HepG2 (cell line): ENCODE results near the gene SRCAP. TPM values are rescaled to one million over a fixed set of nuclear protein-coding genes. Genes with fewer than 3 reads are reported as not detected.

Source experiments
- ATAC-seq: fragments of 200-7000 bp; cut with Tn5 transposase; 3 replicates; pipeline ENCODE4 v1.9.1; 2020; ENCODE audit warnings: mild to moderate bottlenecking, moderate library complexity
- BruUV-seq: library from RNA; stranded (reverse); fragments of 400-500 nt; replicated peaks from 2 replicates; lab custom pipeline; 2021; lab: Mats Ljungman, UMichigan
- CTCF ChIA-PET: fragments of 300-600 bp; formaldehyde crosslinking; extraction: SDS; loops from one replicate; lab custom pipeline; 2021; ENCODE audit warnings: low total read pairs, inconsistent platforms, low intra/inter-chr PET ratio; lab: Yijun Ruan, JAX
- POLR2A ChIA-PET: fragments of 350-600 bp; sonication (Branson Sonifier 250); formaldehyde crosslinking; loops from one replicate; lab custom pipeline; 2020; ENCODE audit warnings: antibody characterized with exemption, inconsistent platforms; lab: Yijun Ruan, JAX
- DNase-seq: peaks from one replicate; pipeline ENCODE4 v3.0.0-alpha.2; 2015; ENCODE audit warnings: low spot score
- FAIRE-seq: peaks from 3 replicates; lab custom pipeline; 2011; peaks lifted over from hg19 to GRCh38; lab: Jason Lieb, UNC
- H2AFZ ChIP-seq: one replicate; pipeline ENCODE4 v1.6.1; 2011; ENCODE audit warnings: low read length, inconsistent platforms
- H3K27ac ChIP-seq: fragments of 300-600 bp; 3 replicates; pipeline ENCODE4 v1.8.0; 2011; ENCODE audit warnings: mixed run types, mild to moderate bottlenecking, mixed read lengths, low read length, inconsistent platforms; ENCODE audit not compliant: insufficient read depth; ENCODE audit errors: extremely low read length
- H3K27me3 ChIP-seq, 2 experiments: fragments of 200-600 bp in 1 of 2; 2 replicates in 1 of 2; 3 replicates in 1 of 2; pipeline versions ENCODE4 v1.6.0 to v1.8.0; 2011; ENCODE audit warnings: low read length in 2 of 2, mild to moderate bottlenecking in 2 of 2, moderate library complexity in 2 of 2, inconsistent platforms in 1 of 2; ENCODE audit not compliant: insufficient read depth in 2 of 2, control insufficient read depth in 1 of 2
- H3K36me3 ChIP-seq, 2 experiments: fragments of 200-600 bp in 1 of 2; replicated peaks in 1 of 2; 2 replicates in 1 of 2; 3 replicates in 1 of 2; pipeline versions ENCODE4 v1.5.1 to v1.8.0; 2011; ENCODE audit warnings: low read length in 2 of 2, inconsistent platforms in 1 of 2; ENCODE audit not compliant: insufficient read depth in 2 of 2, control insufficient read depth in 1 of 2
- H3K4me1 ChIP-seq: 2 replicates; pipeline ENCODE4 v1.5.1; 2012; ENCODE audit warnings: low read length, inconsistent platforms; ENCODE audit not compliant: insufficient read depth
- H3K4me2 ChIP-seq: 2 replicates; pipeline ENCODE4 v1.6.0; 2011; ENCODE audit warnings: low read depth, low read length, inconsistent platforms
- H3K4me3 ChIP-seq, 3 experiments: fragments of 200-600 bp in 1 of 3; sonication (generic), shearing (Covaris generic) in 1 of 3; replicated peaks in 1 of 3; 2 replicates each; pipeline ENCODE4 v1.5.1; 2011 to 2016; ENCODE audit warnings: low read length in 3 of 3, inconsistent platforms in 2 of 3, low read depth in 2 of 3, mild to moderate bottlenecking in 2 of 3, control low read depth in 1 of 3, mixed read lengths in 1 of 3; ENCODE audit not compliant: insufficient read depth in 1 of 3
- H3K79me2 ChIP-seq: one replicate; pipeline ENCODE4 v1.6.1; 2011; ENCODE audit warnings: low read length, inconsistent platforms; ENCODE audit not compliant: insufficient read depth
- H3K9ac ChIP-seq: 2 replicates; pipeline ENCODE4 v1.6.0; 2011; ENCODE audit warnings: mild to moderate bottlenecking, low read depth, low read length, inconsistent platforms; ENCODE audit not compliant: insufficient read depth
- H3K9me3 ChIP-seq: 2 replicates; pipeline ENCODE4 v1.5.1; 2012; ENCODE audit warnings: mild to moderate bottlenecking, low read length
- H4K20me1 ChIP-seq: 2 replicates; pipeline ENCODE4 v1.6.0; 2011; ENCODE audit warnings: inconsistent platforms, mild to moderate bottlenecking, low read length, moderate library complexity; ENCODE audit not compliant: insufficient read depth
- ADNP ChIP-seq: sonication (generic); formaldehyde crosslinking; IDR thresholded peaks from 2 replicates; pipeline ENCODE4 v1.4.0; 2020; ENCODE audit warnings: missing genetic modification reagents
- CREB1 ChIP-seq, 2 experiments: fragments of 450-650 bp in 1 of 2; IDR thresholded peaks; 2 replicates each; pipeline ENCODE4 v1.6.1; 2016 to 2017; ENCODE audit warnings: control low read depth in 1 of 2, mild to moderate bottlenecking in 1 of 2, missing compliant biosample characterization in 1 of 2, missing genetic modification characterization in 1 of 2
- DPF2 ChIP-seq: sonication (generic); formaldehyde crosslinking; IDR thresholded peaks from 2 replicates; pipeline ENCODE4 v1.4.0; 2020; ENCODE audit warnings: mild to moderate bottlenecking, low read depth, missing genetic modification reagents, borderline replicate concordance
- JUN ChIP-seq: sonication (generic); formaldehyde crosslinking; IDR thresholded peaks from 2 replicates; pipeline ENCODE4 v1.4.0; 2020; ENCODE audit warnings: mild to moderate bottlenecking, missing genetic modification reagents
- JUNB ChIP-seq: sonication (generic); formaldehyde crosslinking; IDR thresholded peaks from 2 replicates; pipeline ENCODE4 v1.8.0; 2022; ENCODE audit warnings: missing genetic modification reagents, mild to moderate bottlenecking, borderline replicate concordance
- LCORL ChIP-seq, 2 experiments: fragments of 450-650 bp in 1 of 2; sonication (generic) in 1 of 2; formaldehyde crosslinking in 1 of 2; IDR thresholded peaks; 2 replicates each; pipeline versions ENCODE4 v1.5.0 to v1.6.1; 2017 to 2020; ENCODE audit warnings: antibody characterized with exemption in 1 of 2, missing genetic modification reagents in 1 of 2
- MED1 ChIP-seq: sonication (generic); formaldehyde crosslinking; IDR thresholded peaks from 2 replicates; pipeline ENCODE4 v1.4.0; 2020; ENCODE audit warnings: missing genetic modification reagents
- NFRKB ChIP-seq: fragments of 450-650 bp; IDR thresholded peaks from 2 replicates; pipeline ENCODE4 v1.6.1; 2017
- NR2F6 ChIP-seq, 2 experiments: IDR thresholded peaks; 2 replicates each; pipeline ENCODE4 v1.6.1; 2016; ENCODE audit warnings: antibody characterized with exemption in 1 of 2, mild to moderate bottlenecking in 1 of 2
- RBM39 ChIP-seq: fragments of 200-400 bp; formaldehyde crosslinking; IDR thresholded peaks from one replicate; pipeline ENCODE4 v1.6.1; 2018; ENCODE audit warnings: antibody characterized with exemption, mild to moderate bottlenecking, low read depth, low read length; ENCODE audit not compliant: poor library complexity, severe bottlenecking
- REL ChIP-seq: sonication (generic); formaldehyde crosslinking; conservative IDR thresholded peaks from 2 replicates; pipeline ENCODE4 v1.8.0; 2022; ENCODE audit warnings: mild to moderate bottlenecking, missing genetic modification reagents, moderate library complexity
- ZBTB20 ChIP-seq: sonication (generic); formaldehyde crosslinking; IDR thresholded peaks from 2 replicates; pipeline ENCODE4 v1.8.1; 2023; ENCODE audit warnings: missing genetic modification reagents, low read depth, mild to moderate bottlenecking, borderline replicate concordance
- ZKSCAN8 ChIP-seq: IDR thresholded peaks from 2 replicates; pipeline ENCODE4 v1.6.1; 2016; ENCODE audit warnings: borderline replicate concordance, missing genetic modification reagents, missing compliant biosample characterization
- ZNF44 ChIP-seq: sonication (generic); formaldehyde crosslinking; IDR thresholded peaks from 2 replicates; pipeline ENCODE4 v1.5.1; 2020; ENCODE audit warnings: mild to moderate bottlenecking, missing genetic modification reagents
- ZNF446 ChIP-seq: sonication (generic); formaldehyde crosslinking; IDR thresholded peaks from 2 replicates; pipeline ENCODE4 v1.5.0; 2020; ENCODE audit warnings: mild to moderate bottlenecking, missing genetic modification reagents
- ZNF567 ChIP-seq: sonication (generic); formaldehyde crosslinking; IDR thresholded peaks from 2 replicates; pipeline ENCODE4 v1.8.1; 2023; ENCODE audit warnings: mild to moderate bottlenecking, missing genetic modification reagents, borderline replicate concordance
- ZNF614 ChIP-seq: IDR thresholded peaks from 2 replicates; pipeline ENCODE4 v1.6.1; 2018; ENCODE audit warnings: missing biosample characterization, missing genetic modification reagents, inconsistent platforms, borderline replicate concordance
- ZNF660 ChIP-seq: sonication (generic); formaldehyde crosslinking; IDR thresholded peaks from 2 replicates; pipeline ENCODE4 v1.5.1; 2020; ENCODE audit warnings: mild to moderate bottlenecking, low read depth, missing genetic modification reagents, borderline replicate concordance
- WGBS: methylation state at CpG from one replicate; pipeline ENCODE4 v1.1.6; 2017; ENCODE audit warnings: low lambda C conversion rate; 5-methylcytosine and 5-hydroxymethylcytosine counted together
- in situ Hi-C: cut with HindIII; loops from 2 replicates; pipeline ENCODE4 v1.10.0; 2017; ENCODE audit warnings: low pct_unique_long_range_greater_than_20kb; ENCODE audit not compliant: extremely low pct_ligation_motif_present
- intact Hi-C: fragments of 100-400 bp; cut with micrococcal nuclease; formaldehyde crosslinking; loops from one replicate; pipeline ENCODE4 v1.10.0; 2022; ENCODE audit not compliant: unreplicated experiment
- polyA plus RNA-seq, 8 experiments: library from polyadenylated mRNA; depleted of rRNA in 3 of 8; stranded (reverse) in 7 of 8; unstranded in 1 of 8; fragments of >200 nt; fragmentation: Illumina TruSeq in 4 of 8; extraction: Trizol in 4 of 8; gene quantifications; 2 replicates each; pipeline versions ENCODE4 v1.2.1 to v1.2.3, GENCODE V29; 2011 to 2016; ENCODE audit warnings: low read depth in 4 of 8, missing spikeins in 1 of 8, mixed read lengths in 1 of 8; ENCODE audit not compliant: insufficient read depth in 1 of 8
- total RNA-seq, 5 experiments: library from RNA; depleted of rRNA; stranded (reverse); fragments of >200 nt; fragmentation: Illumina TruSeq; extraction: Trizol; gene quantifications; 2 replicates each; pipeline ENCODE4 v1.2.3, GENCODE V29; 2016; ENCODE audit warnings: low read depth in 1 of 5

Gene SRCAP
- total and polyA plus RNA-seq, 2 of the 13 experiments (the other 11 are each of a cell fraction or from before 2014, with no cell fraction given): 4.9 to 9.0 TPM

GRCh38 chr16:30744183-30744582 lies 45.2 kb downstream of the SRCAP start:
- no peak overlapping the region for H3K4me3 ChIP-seq
- H3K4me2 ChIP-seq: no peak overlapping the region
- no peak for TF ChIP-seq ADNP (CRISPR knock-in tag)
- no peak for TF ChIP-seq ZNF614 (CRISPR knock-in tag)
- no peak for TF ChIP-seq ZNF446 (CRISPR knock-in tag)
- no peak for TF ChIP-seq ZBTB20 (CRISPR knock-in tag)
- TF ChIP-seq REL (CRISPR knock-in tag): no peak
- TF ChIP-seq NFRKB: no peak
- no peak for TF ChIP-seq ZNF44 (CRISPR knock-in tag)
- TF ChIP-seq, all 625 proteins: peak for 0
- peaks cover 6 to 7% of the 10 kb centered on the region in 2 experiments; a peak in 1 of 5 replicates for H3K36me3 ChIP-seq
- H3K9ac ChIP-seq: no peak overlapping the region
- WGBS: 94% methylated on average over 2 of the region's 2 CpGs
- ChIA-PET POLR2A (interaction anchor here (1.0 kb wide), 1 partner anchor 10 kb away, joined by 4 read pairs; no protein-coding TSS in a partner anchor), CTCF (no interaction called here)
- BruUV-seq: no TSS peak
- no peaks in the 10 kb centered on the region for H3K9me3 ChIP-seq
- intact Hi-C loops: loop anchor here (10.0 kb wide), 1 partner anchor 71 kb away; no protein-coding TSS in a partner anchor
- DNase-seq (no peak), ATAC-seq (no peak), FAIRE-seq (no peak)
- peaks cover 53% of the 10 kb centered on the region for H3K4me1 ChIP-seq
- peak overlapping the region; percentile 66 for H3K27ac ChIP-seq
- in situ Hi-C loops: no loop called here
- no peaks in the 10 kb centered on the region for H3K79me2 ChIP-seq
- H2AFZ ChIP-seq: no peak overlapping the region
- no peaks in the 10 kb centered on the region for H4K20me1 ChIP-seq
- H3K27me3 ChIP-seq: no peaks in the 10 kb centered on the region

DNA sequence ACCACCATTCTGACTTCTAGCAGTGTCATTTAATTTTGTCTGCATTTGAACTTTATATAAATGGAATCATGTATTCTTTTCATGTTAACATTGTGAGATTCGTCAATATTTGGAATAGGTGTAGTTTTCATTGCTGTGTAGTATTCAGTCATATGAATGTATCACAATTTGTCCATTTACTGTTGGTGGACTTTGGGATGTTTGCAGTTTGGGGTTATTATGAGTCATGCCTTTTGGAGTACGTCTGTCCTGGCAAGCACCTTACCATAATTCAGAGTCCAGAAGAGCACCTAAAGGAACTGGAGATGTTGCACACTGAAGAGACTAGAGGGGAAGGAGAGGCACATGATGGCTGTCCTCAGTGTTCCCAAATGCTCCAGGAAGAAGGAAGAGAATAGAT lies 46.1 kb downstream of the SRCAP start:
- Histone ChIP-seq H3K4me2 (peak overlapping the region; percentile 20; the same call in 1 of the 2 replicates), H3K9ac (peak overlapping the region; percentile 21; the same call in 1 of the 2 replicates), H3K4me3 (no peak overlapping the region), H3K79me2 (peaks cover 8% of the 10 kb centered on the region), H3K4me1 (peaks cover 62% of the 10 kb centered on the region), H3K9me3 (no peaks in the 10 kb centered on the region), H3K27ac (peak overlapping the region; percentile 66), H2AFZ (no peak overlapping the region), H4K20me1 (no peaks in the 10 kb centered on the region), H3K27me3 (no peaks in the 10 kb centered on the region), H3K36me3 (peaks cover 0 to 3% of the 10 kb centered on the region in 2 experiments; a peak in 1 of 5 replicates)
- ATAC-seq (no peak; the same call in 2 of the 3 replicates), DNase-seq (peak; percentile 67), FAIRE-seq (peak; percentile 62)
- WGBS: 11% methylated on average over 2 of the region's 2 CpGs
- ChIA-PET CTCF (no interaction called here), POLR2A (no interaction called here)
- intact Hi-C loops: loop anchor here (5.0 to 10.0 kb wide), 3 partner anchors 48 to 678 kb away; partner anchors contain the start of genes ALDOA and SRCAP
- in situ Hi-C loops: no loop called here
- no TSS peak for BruUV-seq
- TF ChIP-seq ZKSCAN8 (CRISPR knock-in tag) (peak; percentile 52; the same call in 1 of the 2 replicates), JUNB (CRISPR knock-in tag) (peak; percentile 59), RBM39 (no peak), ZNF660 (CRISPR knock-in tag) (no peak), DPF2 (peak; percentile 67; the same call in 1 of the 2 replicates), NR2F6 (IDR thresholded peaks at IDR 0.05) (0 out of 2 replicates have a peak, but pooled peaks have one; percentile 14), NR2F6 (CRISPR knock-in tag; IDR thresholded peaks at IDR 0.05) (no peak), LCORL (IDR thresholded peaks at IDR 0.05) (peak; percentile 23; the same call in 1 of the 2 replicates), LCORL (CRISPR knock-in tag; IDR thresholded peaks at IDR 0.05) (peak; percentile 78), MED1 (peak; percentile 41; the same call in 1 of the 2 replicates), JUN (CRISPR knock-in tag) (peak; percentile 73), ZNF567 (CRISPR knock-in tag) (no peak), REL (CRISPR knock-in tag) (no peak), CREB1 (IDR thresholded peaks at IDR 0.05) (peak; percentile 47), CREB1 (CRISPR knock-in tag; IDR thresholded peaks at IDR 0.05) (peak; percentile 51; the same call in 1 of the 2 replicates)
